ENCODE measurements around the gene ZNF586.

GRCh38 chr19:57719901-57720519 lies 49.5 kb upstream of the ZNF586 start:
- TF ChIP-seq YY1 (IDR thresholded peaks at IDR 0.05; ENCODE audit: insufficient read depth, insufficient read length) (no peak), ZNF274 (IDR thresholded peaks at IDR 0.05; ENCODE audit: low read depth, low read length) (no peak), SUZ12 (IDR thresholded peaks at IDR 0.05; ENCODE audit: extremely low read depth, insufficient read depth, insufficient read length) (no peak)
